A549 (cell line): ENCODE measurements around the gene MRPL18. TPM values are rescaled to one million over a fixed set of nuclear protein-coding genes. Genes with fewer than 3 reads are reported as not detected.

Experiments
- ATAC-seq, 2 experiments: fragments of 200-7000 bp in 1 of 2; fragments of >200 bp in 1 of 2; cut with Nextera tagmentation in 1 of 2; cut with Tn5 transposase in 1 of 2; 3 replicates each; pipeline versions ENCODE4 v1.8.0 to v1.9.1; 2018 to 2020; ENCODE audit warnings: mild to moderate bottlenecking in 1 of 2, moderate library complexity in 1 of 2
- CTCF ChIA-PET: fragments of 300-600 bp; sonication (Branson Sonifier 250); formaldehyde crosslinking; extraction: SDS; loops from one replicate; lab custom pipeline; 2021; ENCODE audit warnings: antibody characterized with exemption, inconsistent platforms; lab: Yijun Ruan, JAX
- POLR2A ChIA-PET: fragments of 350-600 bp; formaldehyde crosslinking; extraction: SDS; loops from one replicate; lab custom pipeline; 2021; ENCODE audit warnings: antibody characterized with exemption, inconsistent platforms; lab: Yijun Ruan, JAX
- DNase-seq, 2 experiments: peaks; one replicate each; pipeline versions ENCODE4 v3.0.0 to v3.0.0-alpha.2; 2011 to 2016; ENCODE audit warnings: low read depth in 1 of 2, low spot score in 1 of 2
- FAIRE-seq: peaks from 2 replicates; lab custom pipeline; 2011; peaks lifted over from hg19 to GRCh38; lab: Jason Lieb, UNC
- H3K27ac ChIP-seq, 2 experiments: fragments of >200 bp; sonication (Bioruptor Twin); formaldehyde crosslinking; 3 replicates each; pipeline ENCODE4 v1.5.1; 2016 to 2017
- H3K4me1 ChIP-seq: fragments of >200 bp; sonication (Bioruptor Twin); formaldehyde crosslinking; 3 replicates; pipeline ENCODE4 v1.6.1; 2016
- H3K4me2 ChIP-seq: fragments of >200 bp; sonication (Bioruptor Twin); formaldehyde crosslinking; 3 replicates; pipeline ENCODE4 v1.6.1; 2016
- H3K4me3 ChIP-seq: fragments of >200 bp; sonication (Bioruptor Twin); formaldehyde crosslinking; 3 replicates; pipeline ENCODE4 v1.5.1; 2016
- H3K9me3 ChIP-seq: fragments of >200 bp; sonication (Bioruptor Twin); formaldehyde crosslinking; 3 replicates; pipeline ENCODE4 v1.6.1; 2016
- BHLHE40 ChIP-seq: IDR thresholded peaks from 2 replicates; pipeline ENCODE4 v1.6.1; 2012; ENCODE audit warnings: low read depth, low read length, inconsistent platforms
- CBX2 ChIP-seq: fragments of 200-600 bp; sonication (generic); IDR thresholded peaks from 2 replicates; pipeline ENCODE4 v1.6.1; 2016; ENCODE audit warnings: low read depth, mild to moderate bottlenecking, borderline replicate concordance
- CTCF ChIP-seq: fragments of >200 bp; sonication (Bioruptor Twin); formaldehyde crosslinking; IDR thresholded peaks from 3 replicates; pipeline ENCODE4 v1.5.1; 2016
- EHF ChIP-seq: fragments of 250-450 bp; sonication (Bioruptor Pico); IDR thresholded peaks from 2 replicates; pipeline ENCODE4 v1.5.0; 2020; ENCODE audit warnings: mild to moderate bottlenecking
- EP300 ChIP-seq, 2 experiments: fragments of >200 bp; sonication (Bioruptor Twin); formaldehyde crosslinking; IDR thresholded peaks; 2 replicates in 1 of 2; 3 replicates in 1 of 2; pipeline ENCODE4 v1.6.1; 2016 to 2017
- FOSB ChIP-seq: fragments of 250-450 bp; sonication (Bioruptor Pico); IDR thresholded peaks from 2 replicates; pipeline ENCODE4 v1.5.0; 2020; ENCODE audit warnings: mild to moderate bottlenecking, moderate library complexity
- FOSL2 ChIP-seq, 2 experiments: fragments of 450-650 bp in 1 of 2; fragments of >200 bp in 1 of 2; sonication (Bioruptor Twin) in 1 of 2; formaldehyde crosslinking; IDR thresholded peaks; 2 replicates each; pipeline versions ENCODE4 v1.5.0 to v1.6.1; 2016 to 2020; ENCODE audit warnings: mild to moderate bottlenecking in 1 of 2, moderate library complexity in 1 of 2
- FOXS1 ChIP-seq: fragments of 250-450 bp; sonication (Bioruptor Pico); IDR thresholded peaks from 2 replicates; pipeline ENCODE4 v1.5.0; 2020; ENCODE audit warnings: mild to moderate bottlenecking, moderate library complexity
- HEYL ChIP-seq: fragments of 250-450 bp; sonication (Bioruptor Pico); IDR thresholded peaks from 2 replicates; pipeline ENCODE4 v1.8.0; 2021; ENCODE audit warnings: mild to moderate bottlenecking, moderate library complexity
- HOXA7 ChIP-seq: fragments of 250-450 bp; sonication (Bioruptor Pico); IDR thresholded peaks from 2 replicates; pipeline ENCODE4 v1.5.0; 2020; ENCODE audit warnings: mild to moderate bottlenecking, moderate library complexity
- JUN ChIP-seq, 2 experiments: fragments of >200 bp; sonication (Bioruptor Twin); formaldehyde crosslinking; IDR thresholded peaks; 2 replicates in 1 of 2; 3 replicates in 1 of 2; pipeline ENCODE4 v1.6.1; 2016 to 2017
- KDM1A ChIP-seq: fragments of 200-600 bp; sonication (generic); IDR thresholded peaks from 2 replicates; pipeline ENCODE4 v1.6.1; 2016; ENCODE audit warnings: low read depth, mild to moderate bottlenecking
- NFE2L2 ChIP-seq: fragments of 150-350 bp; conservative IDR thresholded peaks from 2 replicates; pipeline ENCODE4 v1.6.1; 2014; ENCODE audit warnings: low read length
- NR3C1 ChIP-seq: fragments of >200 bp; sonication (Bioruptor Twin); formaldehyde crosslinking; IDR thresholded peaks from 3 replicates; pipeline ENCODE4 v1.6.1; 2017
- PBX3 ChIP-seq: IDR thresholded peaks from 2 replicates; pipeline ENCODE4 v1.6.1; 2012
- PHF8 ChIP-seq: fragments of 200-600 bp; sonication (generic); IDR thresholded peaks from 2 replicates; pipeline ENCODE4 v1.6.1; 2016; ENCODE audit warnings: low read depth, mild to moderate bottlenecking, antibody characterized with exemption, moderate library complexity, borderline replicate concordance
- POLR2AphosphoS2 ChIP-seq: conservative IDR thresholded peaks from 2 replicates; pipeline ENCODE4 v1.6.1; 2012; ENCODE audit warnings: low read length, improper control_type of control experiment, inconsistent platforms
- RARB ChIP-seq: fragments of 250-450 bp; sonication (Bioruptor Pico); IDR thresholded peaks from 2 replicates; pipeline ENCODE4 v1.8.0; 2021; ENCODE audit warnings: mild to moderate bottlenecking, moderate library complexity
- RCOR1 ChIP-seq: fragments of 150-350 bp; IDR thresholded peaks from 2 replicates; pipeline ENCODE4 v1.6.1; 2014; ENCODE audit warnings: antibody characterized with exemption, low read length, low read depth
- SMC3 ChIP-seq: fragments of >200 bp; sonication (Bioruptor Twin); formaldehyde crosslinking; IDR thresholded peaks from 3 replicates; pipeline ENCODE4 v1.6.1; 2018; ENCODE audit warnings: inconsistent platforms
- TFCP2L1 ChIP-seq: fragments of 250-450 bp; sonication (Bioruptor Pico); IDR thresholded peaks from 2 replicates; pipeline ENCODE4 v1.5.0; 2021; ENCODE audit warnings: mild to moderate bottlenecking
- ZSCAN20 ChIP-seq: fragments of 250-450 bp; sonication (Bioruptor Pico); IDR thresholded peaks from 2 replicates; pipeline ENCODE4 v1.8.0; 2022; ENCODE audit warnings: mild to moderate bottlenecking, moderate library complexity
- WGBS: methylation state at CpG from one replicate; pipeline ENCODE4 v1.1.6; 2017; ENCODE audit errors: missing lambda C conversion rate; 5-methylcytosine and 5-hydroxymethylcytosine counted together
- polyA plus RNA-seq, 4 experiments: library from polyadenylated mRNA; depleted of rRNA in 3 of 4; stranded (reverse); fragments of >200 nt; fragmentation: RNase III in 1 of 4; extraction: RNeasy Plus Mini Kit Qiagen cat#74134 plus additional on column Dnase treatment in 1 of 4; gene quantifications; 2 replicates in 3 of 4; 3 replicates in 1 of 4; pipeline ENCODE4 v1.2.3, GENCODE V29; 2011 to 2017

Gene MRPL18
- polyA plus RNA-seq, 2 of the 4 experiments (the other 2 are of a cell fraction), result 115 to 142 TPM

- no peak for TF ChIP-seq POLR2AphosphoS2
- TF ChIP-seq PHF8, result no peak
- TF ChIP-seq NR3C1, result no peak
- TF ChIP-seq CBX2, result no peak
- no peak for TF ChIP-seq FOSL2 (IDR thresholded peaks at IDR 0.05)
- no peak for TF ChIP-seq FOSL2 (CRISPR knock-in tag; IDR thresholded peaks at IDR 0.05)
- no peak for TF ChIP-seq HEYL (CRISPR knock-in tag)
- TF ChIP-seq EP300 (IDR thresholded peaks at IDR 0.05), result no peak
- TF ChIP-seq FOXS1, result no peak
- no peak for TF ChIP-seq TFCP2L1 (CRISPR knock-in tag)
- no peak for TF ChIP-seq SMC3
- POLR2A ChIA-PET, result no interaction called here
- no peak for FAIRE-seq
These were observed 7.3 kb downstream of the MRPL18 start for GRCh38 chr6:159797554-159797953.

GRCh38 chr6:159800141-159800865 is 10.0 kb downstream of the MRPL18 start, which contains the start of gene PNLDC1:
Gene PNLDC1, plus strand, starts transcription at chr6:159800276. Its CDS starts 32 bp downstream, at chr6:159800308.
- WGBS, result 94% methylated on average over 33 of the region's 50 CpGs

More at GRCh38 chr6:159797554-159797953, 7.3 kb downstream of the MRPL18 start:
- Histone ChIP-seq H3K4me3 (no peak overlapping the region), H3K4me1 (peaks cover 11% of the 10 kb centered on the region; the same call in 2 of the 3 replicates), H3K27ac (no peak overlapping the region), H3K4me2 (no peak overlapping the region), H3K9me3 (no peaks in the 10 kb centered on the region)
- WGBS, result 86% methylated on average over 1 of the region's 1 CpG
- DNase-seq (no peak), ATAC-seq (no peak)
- CTCF ChIA-PET, result no interaction called here

More at GRCh38 chr6:159800141-159800865, 10.0 kb downstream of the MRPL18 start, which contains the start of gene PNLDC1:
- ATAC-seq (no peak; a peak in 1 of 6 replicates), FAIRE-seq (no peak), DNase-seq (no peak)
- no peak within 1 kb of the TSS for H3K27ac ChIP-seq
- H3K9me3 ChIP-seq, result no peaks in the 10 kb centered on the region
- peaks cover 4% of the 10 kb centered on the region; the same call in 1 of the 3 replicates for H3K4me1 ChIP-seq
- TF ChIP-seq KDM1A, result no peak
- no peak for TF ChIP-seq CTCF
- no peak for TF ChIP-seq POLR2AphosphoS2
- TF ChIP-seq ZSCAN20 (CRISPR knock-in tag), result no peak
- no peak for TF ChIP-seq HOXA7 (CRISPR knock-in tag)
- TF ChIP-seq JUN (IDR thresholded peaks at IDR 0.05), result no peak
- TF ChIP-seq PHF8, result no peak
- TF ChIP-seq PBX3, result no peak
- TF ChIP-seq NFE2L2, result no peak
- TF ChIP-seq NR3C1, result no peak
- TF ChIP-seq RCOR1, result no peak
- TF ChIP-seq EHF, result no peak
- TF ChIP-seq RARB (CRISPR knock-in tag), result no peak
- no peak for TF ChIP-seq TFCP2L1 (CRISPR knock-in tag)
- TF ChIP-seq FOSB (CRISPR knock-in tag), result no peak
- TF ChIP-seq BHLHE40, result no peak
- H3K4me3 ChIP-seq, result no peak within 1 kb of the TSS
- CTCF ChIA-PET, result no interaction called here
- H3K4me2 ChIP-seq, result no peak within 1 kb of the TSS
- POLR2A ChIA-PET, result no interaction called here
